Small intestine (tissue), 7 donors: ENCODE data around the gene EPSTI1. TPM values are rescaled to one million over a fixed set of nuclear protein-coding genes. Genes with fewer than 3 reads are reported as not detected.

ENCODE experiments used
- DNase-seq, 2 donors: peaks; one replicate each; pipeline versions ENCODE4 v3.0.0 to v3.0.0-alpha.2; 2013
- FAIRE-seq: peaks from 2 replicates; lab custom pipeline; 2012; peaks lifted over from hg19 to GRCh38; lab: Jason Lieb, UNC
- H3K27ac ChIP-seq, 3 donors: one replicate each; pipeline ENCODE4 v1.5.1; 2013; ENCODE audit warnings: low read length in 2 of 3, mild to moderate bottlenecking in 2 of 3, control low read depth in 1 of 3, inconsistent platforms in 1 of 3, low read depth in 1 of 3, moderate library complexity in 1 of 3
- H3K27me3 ChIP-seq, 3 donors: one replicate each; pipeline ENCODE4 v1.6.1; 2013; ENCODE audit warnings: low read length in 3 of 3, inconsistent platforms in 1 of 3; ENCODE audit not compliant: control insufficient read depth in 3 of 3, insufficient read depth in 3 of 3
- H3K36me3 ChIP-seq, 3 donors: one replicate each; pipeline ENCODE4 v1.6.1; 2013; ENCODE audit warnings: low read length in 3 of 3, inconsistent platforms in 1 of 3, low read depth in 1 of 3, mild to moderate bottlenecking in 1 of 3, moderate library complexity in 1 of 3; ENCODE audit not compliant: control insufficient read depth in 3 of 3, insufficient read depth in 2 of 3
- H3K4me1 ChIP-seq, 3 donors: one replicate each; pipeline ENCODE4 v1.6.1; 2013; ENCODE audit warnings: low read length in 2 of 3, inconsistent platforms in 1 of 3, low read depth in 1 of 3, mild to moderate bottlenecking in 1 of 3, moderate library complexity in 1 of 3; ENCODE audit not compliant: control insufficient read depth in 3 of 3, insufficient read depth in 2 of 3
- H3K4me3 ChIP-seq, 3 donors: one replicate each; pipeline ENCODE4 v1.5.1; 2013; ENCODE audit warnings: low read length in 3 of 3, control low read depth in 1 of 3, inconsistent platforms in 1 of 3, low read depth in 1 of 3, mild to moderate bottlenecking in 1 of 3, moderate library complexity in 1 of 3
- H3K9me3 ChIP-seq, 2 donors: one replicate each; pipeline ENCODE4 v1.6.1; 2013; ENCODE audit warnings: low read depth in 1 of 2, low read length in 1 of 2; ENCODE audit not compliant: control insufficient read depth in 2 of 2, insufficient read depth in 1 of 2
- WGBS, 3 donors: extraction: QIAGEN DNeasy Blood & Tissue Kit; methylation state at CpG; one replicate each; pipeline ENCODE4 v1.1.7; 2013; 5-methylcytosine and 5-hydroxymethylcytosine counted together
- polyA plus RNA-seq, 4 donors: library from polyadenylated mRNA; stranded (reverse) in 3 of 4; unstranded in 1 of 4; fragments of 200-250 nt in 3 of 4; fragments of 120-200 nt in 1 of 4; gene quantifications; one replicate each; pipeline versions ENCODE4 v1.2.1 to v1.2.3, GENCODE V29; 2013
- donor health status: healthy with polysubstance abuse.
- donor health status: control.
- donor health status: control.
- donor health status: Bipolar disorder and iron deficiency.
- donor health status: healthy.

EPSTI1 gene
- polyA plus RNA-seq, 4 donors: 11.3 to 83.8 (median 15.0) TPM

DNA sequence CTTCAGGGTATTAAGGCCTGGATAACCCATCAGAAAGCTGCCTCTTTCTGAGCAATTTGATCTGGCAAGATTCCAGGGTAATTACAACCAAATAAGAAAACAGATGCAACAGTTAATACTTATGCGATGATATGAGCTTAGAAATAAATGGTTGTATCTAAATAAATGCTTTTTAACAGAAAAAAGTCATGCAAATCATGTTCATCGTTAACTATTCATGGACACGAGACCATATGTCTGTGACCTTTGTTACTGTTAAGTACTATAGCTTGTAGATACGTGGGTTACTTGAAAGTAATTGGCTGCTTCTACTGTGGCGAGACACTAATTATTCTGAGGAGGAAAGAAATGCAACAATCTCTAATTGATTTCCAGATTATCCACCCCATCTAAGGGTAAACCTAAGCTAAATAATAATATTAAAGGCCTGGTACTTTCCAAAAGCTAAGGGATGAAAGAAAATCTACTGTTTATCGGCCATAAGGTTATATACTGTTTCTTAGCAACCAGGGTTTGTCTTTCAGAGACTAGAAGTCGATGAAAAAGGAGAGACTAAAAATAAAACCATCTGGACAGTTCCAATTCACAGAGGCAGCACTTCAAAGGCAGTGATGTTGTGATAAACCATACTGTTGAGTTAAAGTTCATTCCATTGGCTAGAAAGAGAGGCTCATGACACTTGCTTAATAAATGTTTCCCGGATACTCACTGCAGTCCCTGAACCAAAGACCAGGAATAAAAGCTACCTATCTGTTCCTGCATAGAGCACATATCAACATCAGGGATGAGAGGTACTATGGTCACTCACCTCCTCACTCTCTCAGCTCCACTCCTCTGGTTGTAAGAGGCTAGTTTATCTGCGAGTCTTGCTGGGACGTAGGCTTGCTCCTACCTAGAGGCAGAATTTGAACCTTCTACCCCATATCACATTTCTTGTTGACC is 1.5 kb downstream of the EPSTI1 start:
- DNase-seq (peak; percentile 62 to 75), FAIRE-seq (no peak)
- Histone ChIP-seq H3K9me3 (no peaks in the 10 kb centered on the region), H3K27me3 (no peaks in the 10 kb centered on the region), H3K27ac (peak overlapping the region; percentile 98 to 100 (median 99)), H3K36me3 (peaks cover 0 to 3% (median 0%) of the 10 kb centered on the region in 3 donors), H3K4me1 (peaks cover 2 to 22% (median 7%) of the 10 kb centered on the region in 3 donors), H3K4me3 (peak overlapping the region in 2 of 3 donors; percentile 78 to 84)
- WGBS, 3 donors: 10 to 25% (median 19%) methylated on average over 10 of the region's 10 CpGs

- Histone ChIP-seq H3K4me3 (no peak overlapping the region), H3K4me1 (peaks cover 6 to 30% (median 13%) of the 10 kb centered on the region in 3 donors), H3K36me3 (peaks cover 0 to 3% (median 0%) of the 10 kb centered on the region in 3 donors), H3K9me3 (no peaks in the 10 kb centered on the region), H3K27ac (peak overlapping the region; percentile 78 to 96 (median 95)), H3K27me3 (no peaks in the 10 kb centered on the region)
- FAIRE-seq (no peak), DNase-seq (no peak)
- 62 to 70% (median 65%) methylated on average over 7 of the region's 7 CpGs for WGBS, 3 donors
These were observed 5.9 kb downstream of the EPSTI1 start for GRCh38 chr13:42986176-42986574.

- peak; percentile 84 to 91 for DNase-seq
These were observed 6.5 kb downstream of the EPSTI1 start for GRCh38 chr13:42985312-42986175.

GRCh38 chr13:42984691-42985090 is 7.3 kb downstream of the EPSTI1 start:
- peak overlapping the region; percentile 21 to 95 (median 78) for H3K27ac ChIP-seq
- H3K27me3 ChIP-seq: no peaks in the 10 kb centered on the region
- H3K4me3 ChIP-seq: no peak overlapping the region
- WGBS, 3 donors: 64 to 90% (median 76%) methylated on average over 1 of the region's 1 CpG
- DNase-seq (no peak), FAIRE-seq (no peak)
- H3K4me1 ChIP-seq: peaks cover 6 to 25% (median 13%) of the 10 kb centered on the region in 3 donors
- peaks cover 0 to 3% of the 10 kb centered on the region in 2 donors for H3K9me3 ChIP-seq
- H3K36me3 ChIP-seq: peaks cover 0 to 3% (median 0%) of the 10 kb centered on the region in 3 donors

More at GRCh38 chr13:42985312-42986175, 6.5 kb downstream of the EPSTI1 start:
- FAIRE-seq: no peak
- no peaks in the 10 kb centered on the region for H3K9me3 ChIP-seq
- 17 to 44% (median 28%) methylated on average over 8 of the region's 8 CpGs for WGBS, 3 donors
- peaks cover 6 to 25% (median 13%) of the 10 kb centered on the region in 3 donors for H3K4me1 ChIP-seq
- H3K36me3 ChIP-seq: peaks cover 0 to 3% (median 0%) of the 10 kb centered on the region in 3 donors
- no peaks in the 10 kb centered on the region for H3K27me3 ChIP-seq
- peak overlapping the region in 1 of 3 donors; percentile 30 for H3K4me3 ChIP-seq
- peak overlapping the region; percentile 78 to 96 (median 95) for H3K27ac ChIP-seq

GRCh38 chr13:42984026-42984425 is 8.0 kb downstream of the EPSTI1 start:
- DNase-seq (no peak), FAIRE-seq (no peak)
- H3K36me3 ChIP-seq: peaks cover 0 to 5% (median 0%) of the 10 kb centered on the region in 3 donors

DNA sequence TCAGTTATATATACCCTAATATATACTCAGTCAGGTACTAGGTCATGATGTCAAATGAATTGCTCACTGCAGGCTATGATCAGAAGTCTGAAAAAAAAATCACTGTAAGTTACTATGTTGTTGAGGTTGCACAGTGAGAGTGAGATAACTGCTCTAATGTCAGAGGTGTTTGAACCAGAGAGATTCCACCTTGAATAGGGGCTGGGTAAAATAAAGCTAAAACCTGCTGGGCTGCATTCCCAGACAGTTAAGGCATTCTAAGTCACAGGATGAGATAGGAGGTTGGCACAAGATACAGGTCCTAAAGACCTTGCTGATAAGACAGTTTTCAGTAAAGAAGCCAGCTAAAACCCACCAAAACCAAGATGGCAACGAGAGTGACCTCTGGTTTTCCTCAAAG is 10.2 kb downstream of the EPSTI1 start:
- no peaks in the 10 kb centered on the region for H3K27me3 ChIP-seq
- peaks cover 6 to 25% (median 13%) of the 10 kb centered on the region in 3 donors for H3K4me1 ChIP-seq
- H3K4me3 ChIP-seq: no peak overlapping the region
- peak; percentile 27 to 73 for DNase-seq
- peaks cover 0 to 7% (median 0%) of the 10 kb centered on the region in 3 donors for H3K36me3 ChIP-seq
- no peak for FAIRE-seq
- H3K9me3 ChIP-seq: peaks cover 0 to 6% of the 10 kb centered on the region in 2 donors
- 23 to 59% (median 27%) methylated on average over 1 of the region's 1 CpG for WGBS, 3 donors
- peak overlapping the region in 1 of 3 donors; percentile 37 for H3K27ac ChIP-seq

More at GRCh38 chr13:42984026-42984425, 8.0 kb downstream of the EPSTI1 start:
- no peak overlapping the region for H3K4me3 ChIP-seq
- peaks cover 0 to 3% of the 10 kb centered on the region in 2 donors for H3K9me3 ChIP-seq
- H3K27ac ChIP-seq: no peak overlapping the region
- no peaks in the 10 kb centered on the region for H3K27me3 ChIP-seq
- H3K4me1 ChIP-seq: peaks cover 6 to 25% (median 13%) of the 10 kb centered on the region in 3 donors

DNA sequence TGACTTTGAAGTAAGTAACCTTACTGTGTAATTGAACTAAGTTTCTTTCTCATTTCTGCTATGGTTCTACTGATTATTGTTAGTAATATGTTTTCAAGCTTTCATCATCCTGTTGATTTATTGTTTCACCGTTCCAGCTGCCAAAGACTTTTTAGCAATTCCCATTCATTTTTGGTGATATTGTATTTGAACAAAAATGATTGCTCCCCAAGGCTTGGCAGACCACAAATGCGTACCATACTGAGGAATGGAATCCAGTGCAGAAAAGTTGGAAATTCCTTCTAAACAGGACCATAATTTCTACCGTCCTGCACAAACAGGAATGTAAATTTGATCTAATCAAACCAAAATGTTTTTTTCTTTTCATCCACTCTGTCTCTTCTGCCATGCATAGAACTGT is 10.7 kb downstream of the EPSTI1 start:
- Histone ChIP-seq H3K9me3 (peaks cover 0 to 6% of the 10 kb centered on the region in 2 donors), H3K4me3 (no peak overlapping the region), H3K4me1 (peaks cover 6 to 25% (median 13%) of the 10 kb centered on the region in 3 donors), H3K36me3 (peaks cover 0 to 7% (median 0%) of the 10 kb centered on the region in 3 donors), H3K27ac (peak overlapping the region in 1 of 3 donors; percentile 37), H3K27me3 (no peaks in the 10 kb centered on the region)
- FAIRE-seq (no peak), DNase-seq (no peak)
- WGBS, 3 donors: 51 to 60% (median 52%) methylated on average over 3 of the region's 3 CpGs
